ENCODE data around the gene SLC66A3. TPM values are rescaled to one million over a fixed set of nuclear protein-coding genes. Genes with fewer than 3 reads are reported as not detected.

Gene SLC66A3
- total and polyA plus RNA-seq, 7 donors = 3.9 to 6.7 (median 5.0) TPM

GRCh38 chr2:11200651-11201050, 45.4 kb downstream of the SLC66A3 start:
- Histone ChIP-seq H3K4me3 (no peak overlapping the region), H3K4me1 (no peaks in the 10 kb centered on the region), H3K27ac (no peak overlapping the region), H3K27me3 (ENCODE audit: insufficient read depth in 3 of 3, low read length in 2 of 3) (no peaks in the 10 kb centered on the region), H3K36me3 (ENCODE audit: insufficient read depth in 1 of 2, low read depth in 1 of 2) (peaks cover 6 to 85% of the 10 kb centered on the region in 2 donors), H3K9me3 (no peaks in the 10 kb centered on the region)
- 89 to 96% (median 95%) methylated on average over 2 of the region's 2 CpGs for WGBS, 3 donors
- intact Hi-C loops (cut with DNase I) = no loop called here
- no peak for TF ChIP-seq CTCF (IDR thresholded peaks at IDR 0.05)
- ATAC-seq = no peak
- no peak for DNase-seq

- no peak overlapping the region for H3K27ac ChIP-seq
- no peaks in the 10 kb centered on the region for H3K9me3 ChIP-seq
- DNase-seq = no peak
- H3K4me1 ChIP-seq = no peaks in the 10 kb centered on the region
- peaks cover 4 to 85% of the 10 kb centered on the region in 2 donors for H3K36me3 ChIP-seq (ENCODE audit: insufficient read depth in 1 of 2, low read depth in 1 of 2)
- no peak for ATAC-seq
- intact Hi-C loops (cut with DNase I) = no loop called here
- no peaks in the 10 kb centered on the region for H3K27me3 ChIP-seq (ENCODE audit: insufficient read depth in 3 of 3, low read length in 2 of 3)
- no peak for TF ChIP-seq CTCF (IDR thresholded peaks at IDR 0.05)
- 72 to 79% (median 78%) methylated on average over 5 of the region's 5 CpGs for WGBS, 3 donors
- H3K4me3 ChIP-seq = no peak overlapping the region
Measured at GRCh38 chr2:11201969-11202368, 46.7 kb downstream of the SLC66A3 start.

- Histone ChIP-seq H3K27ac (peak overlapping the region; percentile 38), H3K4me1 (no peaks in the 10 kb centered on the region), H3K4me3 (no peak overlapping the region), H3K9me3 (no peaks in the 10 kb centered on the region), H3K36me3 (ENCODE audit: insufficient read depth in 1 of 2, low read depth in 1 of 2) (peaks cover 4 to 85% of the 10 kb centered on the region in 2 donors), H3K27me3 (ENCODE audit: insufficient read depth in 3 of 3, low read length in 2 of 3) (no peaks in the 10 kb centered on the region)
- no peak for DNase-seq
- intact Hi-C loops (cut with DNase I) = no loop called here
- 82 to 89% (median 83%) methylated on average over 3 of the region's 3 CpGs for WGBS, 3 donors
- TF ChIP-seq CTCF (IDR thresholded peaks at IDR 0.05) = no peak
- ATAC-seq = peak in 1 of 4 donors; percentile 39
Measured at GRCh38 chr2:11203480-11203879, 48.2 kb downstream of the SLC66A3 start.

- intact Hi-C loops (cut with DNase I) = no loop called here
- H3K4me3 ChIP-seq = no peak overlapping the region
- no peaks in the 10 kb centered on the region for H3K9me3 ChIP-seq
- no peaks in the 10 kb centered on the region for H3K27me3 ChIP-seq (ENCODE audit: insufficient read depth in 3 of 3, low read length in 2 of 3)
- no peak for DNase-seq
- H3K4me1 ChIP-seq = no peaks in the 10 kb centered on the region
- no peak overlapping the region for H3K27ac ChIP-seq
- H3K36me3 ChIP-seq (ENCODE audit: insufficient read depth in 1 of 2, low read depth in 1 of 2) = peaks cover 0 to 88% of the 10 kb centered on the region in 2 donors
- ATAC-seq = no peak
- no peak for TF ChIP-seq CTCF (IDR thresholded peaks at IDR 0.05)
Measured at GRCh38 chr2:11208083-11208482, 52.8 kb downstream of the SLC66A3 start.

- no peak overlapping the region for H3K27ac ChIP-seq
- DNase-seq (no peak), ATAC-seq (no peak)
- H3K36me3 ChIP-seq (ENCODE audit: insufficient read depth in 1 of 2, low read depth in 1 of 2) = peaks cover 7 to 100% of the 10 kb centered on the region in 2 donors
- intact Hi-C loops (cut with DNase I) = no loop called here
- no peaks in the 10 kb centered on the region for H3K9me3 ChIP-seq
- no peaks in the 10 kb centered on the region for H3K27me3 ChIP-seq (ENCODE audit: insufficient read depth in 3 of 3, low read length in 2 of 3)
- no peak for TF ChIP-seq CTCF (IDR thresholded peaks at IDR 0.05)
- no peak overlapping the region for H3K4me3 ChIP-seq
- H3K4me1 ChIP-seq = no peaks in the 10 kb centered on the region
Measured at GRCh38 chr2:11212645-11213044, 57.4 kb downstream of the SLC66A3 start.
